Measurements from ENCODE around the gene BNIPL.

GRCh38 chr1:151043163-151043562, 6.8 kb downstream of the BNIPL start:
- TF ChIP-seq CTCF (IDR thresholded peaks at IDR 0.05): no peak
- TF ChIP-seq EP300 (IDR thresholded peaks at IDR 0.05): no peak

Measured in ovary (tissue), 3 donors.